Lower leg skin (tissue), 3 donors: ENCODE results near the gene SLC44A2.

ENCODE experiments used
- POLR2A ChIP-seq, 2 donors: fragments of 450-650 bp; IDR thresholded peaks; one replicate each; pipeline ENCODE4 v1.6.1; 2016 to 2017; ENCODE audit warnings: antibody characterized with exemption in 2 of 2, mild to moderate bottlenecking in 1 of 2, moderate library complexity in 1 of 2
- TF ChIP-seq, protein P1 (sequence below), 3 donors: fragments of 450-650 bp; IDR thresholded peaks; one replicate each; pipeline ENCODE4 v1.5.1; 2016; ENCODE audit warnings: antibody characterized with exemption in 3 of 3, mild to moderate bottlenecking in 3 of 3, moderate library complexity in 2 of 3

DNA sequence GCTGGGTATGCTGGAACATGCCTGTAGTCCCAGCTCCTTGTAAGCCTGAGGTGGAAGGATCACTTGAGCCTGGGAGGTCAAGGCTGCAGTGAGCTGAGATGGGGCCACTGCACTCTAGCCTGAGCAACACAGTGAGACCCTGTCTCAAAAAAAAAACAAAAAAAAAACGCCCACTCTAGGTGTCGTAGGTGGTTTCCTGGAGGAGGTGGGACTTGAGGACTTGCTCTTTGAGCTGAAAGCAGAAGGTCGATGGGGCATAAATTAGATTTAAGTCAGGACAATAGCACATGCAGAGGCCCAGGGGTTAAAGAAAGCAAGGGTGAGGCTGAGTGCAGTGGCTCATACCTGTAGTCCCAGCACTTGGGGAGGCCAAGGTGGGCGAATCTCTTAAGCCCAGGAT, 15.9 kb downstream of the SLC44A2 start:
- TF ChIP-seq, protein P1, sequence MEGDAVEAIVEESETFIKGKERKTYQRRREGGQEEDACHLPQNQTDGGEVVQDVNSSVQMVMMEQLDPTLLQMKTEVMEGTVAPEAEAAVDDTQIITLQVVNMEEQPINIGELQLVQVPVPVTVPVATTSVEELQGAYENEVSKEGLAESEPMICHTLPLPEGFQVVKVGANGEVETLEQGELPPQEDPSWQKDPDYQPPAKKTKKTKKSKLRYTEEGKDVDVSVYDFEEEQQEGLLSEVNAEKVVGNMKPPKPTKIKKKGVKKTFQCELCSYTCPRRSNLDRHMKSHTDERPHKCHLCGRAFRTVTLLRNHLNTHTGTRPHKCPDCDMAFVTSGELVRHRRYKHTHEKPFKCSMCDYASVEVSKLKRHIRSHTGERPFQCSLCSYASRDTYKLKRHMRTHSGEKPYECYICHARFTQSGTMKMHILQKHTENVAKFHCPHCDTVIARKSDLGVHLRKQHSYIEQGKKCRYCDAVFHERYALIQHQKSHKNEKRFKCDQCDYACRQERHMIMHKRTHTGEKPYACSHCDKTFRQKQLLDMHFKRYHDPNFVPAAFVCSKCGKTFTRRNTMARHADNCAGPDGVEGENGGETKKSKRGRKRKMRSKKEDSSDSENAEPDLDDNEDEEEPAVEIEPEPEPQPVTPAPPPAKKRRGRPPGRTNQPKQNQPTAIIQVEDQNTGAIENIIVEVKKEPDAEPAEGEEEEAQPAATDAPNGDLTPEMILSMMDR (IDR thresholded peaks at IDR 0.05): no peak
- no peak for TF ChIP-seq POLR2A (IDR thresholded peaks at IDR 0.05)
